AG04449 (cell line): ENCODE data around the gene HPD.

Source experiments
- CTCF ChIA-PET: fragments of 350-600 bp; formaldehyde crosslinking; extraction: SDS; loops from one replicate; lab custom pipeline; 2021; ENCODE audit warnings: antibody characterized with exemption; lab: Yijun Ruan, JAX
- POLR2A ChIA-PET: fragments of 400-600, 350-600 bp; formaldehyde crosslinking; extraction: SDS; loops from one replicate; lab custom pipeline; 2020; ENCODE audit warnings: antibody characterized with exemption, inconsistent platforms; lab: Yijun Ruan, JAX
- DNase-seq: peaks from one replicate; pipeline ENCODE4 v3.0.0-alpha.2; 2010; ENCODE audit warnings: low read depth, low spot score
- H3K4me3 ChIP-seq: 2 replicates; pipeline ENCODE4 v1.5.1; 2011; ENCODE audit warnings: low read depth, mild to moderate bottlenecking, control low read depth, low read length
- TF ChIP-seq, protein P1 (sequence below): IDR thresholded peaks from one replicate; pipeline ENCODE4 v1.5.1; 2011; ENCODE audit warnings: mild to moderate bottlenecking, moderate library complexity, low read length, control low read depth, inconsistent platforms; ENCODE audit not compliant: insufficient read depth; ENCODE audit errors: missing control alignments

Gene HPD

DNA sequence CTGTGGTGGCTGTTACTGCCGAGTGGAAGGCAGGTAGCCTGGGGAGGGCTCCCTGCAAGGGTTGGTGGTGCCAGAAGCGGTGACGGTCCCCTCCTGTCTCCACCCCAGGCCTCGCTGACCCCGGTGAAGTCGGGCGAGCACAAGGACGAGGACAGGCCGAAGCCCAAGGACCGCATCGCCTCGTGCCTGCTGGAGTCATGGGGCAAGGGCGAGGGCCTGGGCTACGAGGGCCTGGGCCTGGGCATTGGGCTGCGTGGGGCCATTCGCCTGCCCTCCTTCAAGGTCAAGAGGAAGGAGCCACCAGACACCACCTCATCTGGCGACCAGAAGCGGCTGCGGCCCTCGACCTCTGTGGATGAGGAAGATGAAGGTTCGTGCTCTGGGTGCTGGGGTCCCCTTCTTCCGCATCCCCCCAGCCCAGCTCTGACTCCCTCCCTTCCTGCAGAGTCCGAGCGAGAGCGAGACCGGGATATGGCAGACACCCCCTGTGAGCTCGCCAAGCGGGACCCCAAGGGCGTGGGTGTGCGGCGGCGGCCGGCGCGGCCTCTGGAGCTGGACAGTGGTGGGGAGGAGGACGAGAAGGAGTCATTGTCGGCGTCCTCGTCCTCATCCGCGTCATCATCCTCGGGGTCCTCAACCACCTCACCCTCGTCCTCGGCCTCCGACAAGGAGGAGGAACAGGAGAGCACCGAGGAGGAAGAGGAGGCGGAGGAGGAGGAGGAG is 41.6 kb downstream of the HPD start:
- H3K4me3 ChIP-seq = no peak overlapping the region
- TF ChIP-seq, protein P1, sequence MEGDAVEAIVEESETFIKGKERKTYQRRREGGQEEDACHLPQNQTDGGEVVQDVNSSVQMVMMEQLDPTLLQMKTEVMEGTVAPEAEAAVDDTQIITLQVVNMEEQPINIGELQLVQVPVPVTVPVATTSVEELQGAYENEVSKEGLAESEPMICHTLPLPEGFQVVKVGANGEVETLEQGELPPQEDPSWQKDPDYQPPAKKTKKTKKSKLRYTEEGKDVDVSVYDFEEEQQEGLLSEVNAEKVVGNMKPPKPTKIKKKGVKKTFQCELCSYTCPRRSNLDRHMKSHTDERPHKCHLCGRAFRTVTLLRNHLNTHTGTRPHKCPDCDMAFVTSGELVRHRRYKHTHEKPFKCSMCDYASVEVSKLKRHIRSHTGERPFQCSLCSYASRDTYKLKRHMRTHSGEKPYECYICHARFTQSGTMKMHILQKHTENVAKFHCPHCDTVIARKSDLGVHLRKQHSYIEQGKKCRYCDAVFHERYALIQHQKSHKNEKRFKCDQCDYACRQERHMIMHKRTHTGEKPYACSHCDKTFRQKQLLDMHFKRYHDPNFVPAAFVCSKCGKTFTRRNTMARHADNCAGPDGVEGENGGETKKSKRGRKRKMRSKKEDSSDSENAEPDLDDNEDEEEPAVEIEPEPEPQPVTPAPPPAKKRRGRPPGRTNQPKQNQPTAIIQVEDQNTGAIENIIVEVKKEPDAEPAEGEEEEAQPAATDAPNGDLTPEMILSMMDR = no peak
- ChIA-PET POLR2A (no interaction called here), CTCF (interaction anchor here (1.1 to 31.1 kb wide), 3 partner anchors 12 to 30 kb away, joined by 4 to 1100 read pairs (median 7); partner anchors contain the start of gene RHOF)
- DNase-seq = no peak

DNA sequence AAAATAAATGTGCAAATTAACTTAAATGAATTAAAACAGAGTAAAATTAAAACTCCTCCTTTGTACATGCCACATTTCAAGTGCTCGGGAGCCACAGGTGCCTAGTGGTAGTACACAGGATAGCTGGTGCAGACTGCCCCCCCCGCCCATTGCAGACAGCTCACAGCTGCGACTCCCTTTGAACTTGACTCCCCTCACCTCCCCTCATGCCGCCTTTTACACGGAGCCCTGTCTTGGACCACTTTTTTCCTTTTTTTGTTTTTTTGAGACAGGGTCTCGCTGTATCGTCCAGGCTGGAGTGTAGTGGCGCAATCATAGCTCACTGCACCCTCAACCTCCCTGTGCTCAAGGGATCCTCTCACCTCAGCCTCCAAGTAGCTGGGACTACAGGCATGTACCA is 43.4 kb downstream of the HPD start:
- CTCF ChIA-PET = interaction anchor here (1.7 to 31.1 kb wide), 3 partner anchors 8 to 28 kb away, joined by 3 to 1100 read pairs (median 7); partner anchors contain the start of gene RHOF
- POLR2A ChIA-PET = interaction anchor here (1.1 kb wide), 1 partner anchor 8 kb away, joined by 3 read pairs; no protein-coding TSS in a partner anchor
- DNase-seq = no peak
- TF ChIP-seq, protein P1 = no peak
- no peak overlapping the region for H3K4me3 ChIP-seq

DNA sequence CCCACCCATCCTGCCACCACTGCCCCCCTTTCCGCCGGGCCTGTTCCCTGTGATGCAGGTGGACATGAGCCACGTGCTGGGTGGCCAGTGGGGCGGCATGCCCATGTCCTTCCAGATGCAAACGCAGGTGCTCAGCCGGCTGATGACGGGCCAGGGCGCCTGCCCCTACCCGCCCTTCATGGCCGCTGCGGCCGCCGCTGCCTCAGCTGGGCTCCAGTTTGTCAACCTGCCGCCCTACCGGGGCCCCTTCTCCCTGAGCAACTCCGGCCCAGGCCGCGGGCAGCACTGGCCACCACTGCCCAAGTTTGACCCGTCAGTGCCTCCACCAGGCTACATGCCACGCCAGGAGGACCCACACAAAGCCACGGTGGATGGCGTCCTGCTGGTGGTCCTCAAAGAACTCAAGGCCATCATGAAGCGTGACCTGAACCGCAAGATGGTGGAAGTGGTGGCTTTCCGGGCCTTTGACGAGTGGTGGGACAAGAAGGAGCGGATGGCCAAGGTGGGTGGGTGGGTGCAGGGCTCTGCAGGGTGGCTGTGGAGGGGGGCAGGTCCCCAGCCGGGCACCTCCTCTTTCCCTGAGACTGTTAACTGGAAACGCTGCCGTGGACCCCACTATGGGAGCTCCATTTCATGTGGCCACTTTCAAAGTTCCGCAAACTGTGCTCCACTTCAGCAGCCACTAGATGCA is 44.1 kb downstream of the HPD start:
- POLR2A ChIA-PET = no interaction called here
- CTCF ChIA-PET = interaction anchor here (1.7 to 31.1 kb wide), 3 partner anchors 8 to 27 kb away, joined by 3 to 1100 read pairs (median 7); partner anchors contain the start of gene RHOF
- TF ChIP-seq, protein P1 = no peak
- DNase-seq = no peak
- H3K4me3 ChIP-seq = no peak overlapping the region

DNA sequence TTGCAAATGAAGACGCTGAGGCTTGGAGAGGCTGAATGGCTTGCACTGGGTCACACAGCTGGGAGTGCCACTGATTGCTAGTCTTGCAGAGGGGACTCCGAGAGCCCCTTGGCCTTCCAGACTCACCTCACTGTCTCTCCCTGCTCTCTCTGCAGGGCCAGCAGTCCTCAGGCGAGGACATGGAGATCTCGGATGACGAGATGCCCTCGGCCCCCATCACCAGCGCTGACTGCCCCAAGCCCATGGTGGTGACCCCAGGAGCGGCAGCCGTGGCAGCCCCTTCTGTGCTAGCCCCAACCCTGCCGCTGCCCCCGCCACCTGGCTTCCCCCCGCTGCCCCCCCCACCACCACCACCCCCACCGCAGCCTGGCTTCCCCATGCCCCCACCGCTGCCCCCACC is 44.7 kb downstream of the HPD start:
- ChIA-PET POLR2A (no interaction called here), CTCF (interaction anchor here (3.7 to 31.1 kb wide), 3 partner anchors 13 to 27 kb away, joined by 19 to 1100 read pairs (median 54); partner anchors contain the start of gene RHOF)
- TF ChIP-seq, protein P1 = no peak

DNA sequence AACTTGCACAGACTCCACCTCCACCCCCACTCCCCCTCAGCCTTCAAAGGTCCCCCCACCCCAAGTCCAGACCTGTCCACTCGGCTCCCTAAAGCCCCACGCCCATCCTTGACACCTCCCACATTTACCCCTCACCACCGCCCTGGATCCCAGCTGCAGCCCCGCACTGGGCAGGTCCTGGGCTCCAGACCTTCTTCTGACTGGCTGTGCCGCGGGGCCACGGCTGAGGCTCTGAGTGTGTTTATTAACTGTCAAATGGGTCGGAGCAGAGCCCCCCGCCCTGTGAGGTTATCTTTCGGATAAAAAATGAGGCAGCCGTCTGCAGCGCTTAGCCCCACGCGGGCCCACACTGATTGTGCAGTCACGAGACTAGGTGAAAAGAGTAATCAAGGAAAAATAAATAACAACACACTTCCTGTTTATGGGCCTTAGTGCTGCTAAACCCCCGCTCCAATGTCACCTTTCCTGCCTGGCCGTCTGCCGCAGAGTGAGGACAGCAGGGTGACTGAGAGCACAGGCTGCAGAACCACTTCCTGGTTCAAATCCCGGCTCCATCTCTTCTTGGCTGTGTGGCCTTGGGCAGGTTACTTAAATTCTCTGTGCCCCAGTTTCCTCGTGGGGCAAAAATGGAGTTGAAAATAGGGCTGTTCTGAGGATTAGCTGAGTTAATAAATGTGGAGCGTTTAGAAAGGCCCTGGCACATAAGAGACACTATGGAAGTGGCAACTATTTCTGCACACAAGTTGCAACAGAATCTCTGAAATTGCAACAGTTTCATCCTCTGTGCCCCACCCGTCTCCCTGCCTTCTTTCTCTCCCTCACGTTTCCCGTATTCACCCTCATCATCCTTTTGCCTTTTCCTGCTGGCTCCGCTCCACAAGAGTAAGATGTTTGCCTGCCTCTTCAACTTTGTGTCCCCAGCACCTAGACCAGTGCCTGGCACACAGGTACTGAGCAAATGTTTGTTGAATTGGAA is 45.5 kb downstream of the HPD start:
- TF ChIP-seq, protein P1 = no peak
- ChIA-PET CTCF (interaction anchor here (0.8 to 31.1 kb wide), 17 partner anchors 13 to 236 kb away, joined by 3 to 1100 read pairs (median 5); partner anchors contain the start of genes PSMD9 and RHOF), POLR2A (interaction anchor here (1.2 to 1.7 kb wide), 2 partner anchors 75 to 112 kb away, joined by 4 to 6 read pairs; partner anchors contain the start of gene PSMD9)
- H3K4me3 ChIP-seq = peak overlapping the region; percentile 72
- no peak for DNase-seq

More for the DNA sequence above, 44.7 kb downstream of the HPD start:
- no peak for DNase-seq
- no peak overlapping the region for H3K4me3 ChIP-seq
